Epidermal melanocyte (primary cell): ENCODE results near the gene PRPF6.
A peak's percentile ranks its signal among the peaks of the same experiment; 100 is the strongest.
"Not testable (repeated sequence)": the region's sequence is repeated elsewhere in the genome, so short reads cannot be mapped to it uniquely, and the experiment has no call there.

ENCODE experiments used
- DNase-seq: peaks from one replicate; pipeline ENCODE4 v3.0.0; 2011; ENCODE audit warnings: low spot score; ENCODE audit not compliant: insufficient read length

PRPF6 gene

GRCh38 chr20:63973160-63973479 lies 7.8 kb upstream of the PRPF6 start:
- no peak for DNase-seq

- DNase-seq, result peak; percentile 98
Observed at GRCh38 chr20:63973636-63974401, 7.1 kb upstream of the PRPF6 start.

GRCh38 chr20:63974402-63975200 lies 6.3 kb upstream of the PRPF6 start:
- DNase-seq, result no peak

- DNase-seq, result not testable (repeated sequence)
Observed at GRCh38 chr20:63976511-63976910, 4.4 kb upstream of the PRPF6 start.

GRCh38 chr20:63976980-63977738 lies 3.8 kb upstream of the PRPF6 start:
- no peak for DNase-seq

- DNase-seq, result no peak
Observed at GRCh38 chr20:63977739-63978276, 3.1 kb upstream of the PRPF6 start.

GRCh38 chr20:63978319-63979228 lies 2.4 kb upstream of the PRPF6 start:
- no peak for DNase-seq

GRCh38 chr20:63979229-63979556 lies 1.7 kb upstream of the PRPF6 start:
- DNase-seq, result no peak

- DNase-seq, result no peak
Observed at GRCh38 chr20:63979557-63980316, 1.2 kb upstream of the PRPF6 start, which contains the start of gene SAMD10. Gene SAMD10, minus strand, starts transcription at chr20:63979642. Its CDS starts 175 bp downstream, at chr20:63979467.

- DNase-seq, result no peak
Observed at GRCh38 chr20:63980317-63980805, 571 bp upstream of the PRPF6 start.

- no peak for DNase-seq
Observed at GRCh38 chr20:63982937-63983336, 2.0 kb downstream of the PRPF6 start.

- no peak for DNase-seq
Observed at GRCh38 chr20:64000906-64001305, 20.0 kb downstream of the PRPF6 start.

- no peak for DNase-seq
Observed at GRCh38 chr20:64001607-64002011, 20.7 kb downstream of the PRPF6 start.

GRCh38 chr20:64003960-64004725 lies 23.2 kb downstream of the PRPF6 start:
- DNase-seq, result no peak

GRCh38 chr20:64005394-64005793 lies 24.5 kb downstream of the PRPF6 start:
- no peak for DNase-seq

GRCh38 chr20:64006490-64006889 lies 25.6 kb downstream of the PRPF6 start:
- DNase-seq, result no peak

- no peak for DNase-seq
Observed at GRCh38 chr20:64006902-64007301, 26.0 kb downstream of the PRPF6 start.

- no peak for DNase-seq
Observed at GRCh38 chr20:64009811-64010387, 29.0 kb downstream of the PRPF6 start.
